GM23338 (cell line): ENCODE data around the gene IL17C. TPM values are rescaled to one million over a fixed set of nuclear protein-coding genes. Genes with fewer than 3 reads are reported as not detected.

ENCODE experiments used
- ATAC-seq: fragments of 200-7000 bp; cut with Tn5 transposase; 3 replicates; pipeline ENCODE4 v1.9.1; 2020
- DNase-seq: peaks from one replicate; pipeline ENCODE4 v3.0.0-alpha.2; 2015; ENCODE audit warnings: low spot score
- H2AFZ ChIP-seq: fragments of 200-600 bp; sonication (generic); 2 replicates; pipeline ENCODE4 v1.8.0; 2016; ENCODE audit warnings: antibody characterized with exemption, mild to moderate bottlenecking, moderate library complexity
- H3F3A ChIP-seq: fragments of 200-600 bp; sonication (generic); replicated peaks from 2 replicates; pipeline ENCODE4 v1.8.0; 2017; ENCODE audit warnings: antibody characterized with exemption, mixed run types, low read depth
- H3K27ac ChIP-seq: fragments of 200-600 bp; sonication (generic); 2 replicates; pipeline ENCODE4 v1.6.1; 2016; ENCODE audit warnings: low read depth
- H3K27me3 ChIP-seq: fragments of 200-600 bp; sonication (generic); 2 replicates; pipeline ENCODE4 v1.8.0; 2016; ENCODE audit warnings: mild to moderate bottlenecking, mixed run types, moderate library complexity; ENCODE audit not compliant: insufficient read depth
- H3K36me3 ChIP-seq: fragments of 200-600 bp; sonication (generic); 2 replicates; pipeline ENCODE4 v1.8.0; 2016; ENCODE audit warnings: mild to moderate bottlenecking; ENCODE audit not compliant: insufficient read depth
- H3K4me1 ChIP-seq: fragments of 200-600 bp; sonication (generic); 2 replicates; pipeline ENCODE4 v1.8.0; 2016; ENCODE audit warnings: mild to moderate bottlenecking, moderate library complexity; ENCODE audit not compliant: insufficient read depth
- H3K4me2 ChIP-seq: fragments of 200-600 bp; sonication (generic); 2 replicates; pipeline ENCODE4 v1.7.1; 2017; ENCODE audit warnings: mixed run types
- H3K4me3 ChIP-seq: fragments of 200-600 bp; sonication (generic); 2 replicates; pipeline ENCODE4 v1.6.1; 2016; ENCODE audit warnings: mixed run types
- H3K79me2 ChIP-seq: fragments of 200-600 bp; sonication (generic); replicated peaks from 2 replicates; pipeline ENCODE4 v1.8.0; 2017; ENCODE audit warnings: mild to moderate bottlenecking; ENCODE audit not compliant: insufficient read depth
- H3K9me2 ChIP-seq: fragments of 200-600 bp; sonication (generic); 2 replicates; pipeline ENCODE4 v1.8.0; 2017; ENCODE audit not compliant: insufficient read depth
- H4K20me1 ChIP-seq: fragments of 200-600 bp; sonication (generic); replicated peaks from 2 replicates; pipeline ENCODE4 v1.8.0; 2017; ENCODE audit warnings: mild to moderate bottlenecking; ENCODE audit not compliant: insufficient read depth
- H3K27ac Mint-ChIP-seq: 2 replicates; pipeline ENCODE4 v1.8.0; 2020; ENCODE audit warnings: inconsistent platforms, mild to moderate bottlenecking, moderate library complexity, mixed read lengths
- H3K27me3 Mint-ChIP-seq: 3 replicates; pipeline ENCODE4 v1.8.0; 2022; ENCODE audit warnings: low read depth, mild to moderate bottlenecking, moderate library complexity, mixed read lengths, inconsistent platforms; ENCODE audit not compliant: insufficient read depth, poor library complexity
- H3K36me3 Mint-ChIP-seq: 3 replicates; pipeline ENCODE4 v1.8.0; 2021; ENCODE audit warnings: low read depth, mild to moderate bottlenecking, inconsistent platforms, moderate library complexity, mixed read lengths
- H3K4me1 Mint-ChIP-seq: 3 replicates; pipeline ENCODE4 v1.8.0; 2020; ENCODE audit warnings: mild to moderate bottlenecking, inconsistent platforms, mixed read lengths
- H3K4me3 Mint-ChIP-seq: 3 replicates; pipeline ENCODE4 v1.8.0; 2021; ENCODE audit warnings: moderate library complexity, mild to moderate bottlenecking, inconsistent platforms, mixed read lengths
- H3K9me3 Mint-ChIP-seq: 3 replicates; pipeline ENCODE4 v1.8.0; 2020; ENCODE audit warnings: moderate library complexity, mild to moderate bottlenecking, inconsistent platforms, mixed read lengths
- CTCF ChIP-seq, 2 experiments: fragments of 200-600 bp in 1 of 2; sonication (generic) in 1 of 2; conservative IDR thresholded peaks; 2 replicates each; pipeline versions ENCODE4 v1.5.1 to v1.6.1; 2016 to 2017; ENCODE audit warnings: antibody characterized with exemption in 2 of 2, low read depth in 2 of 2, mild to moderate bottlenecking in 2 of 2, moderate library complexity in 1 of 2
- EZH2 ChIP-seq: fragments of 200-600 bp; sonication (generic); IDR thresholded peaks from one replicate; pipeline ENCODE4 v1.8.0; 2017; ENCODE audit warnings: antibody characterized with exemption, mild to moderate bottlenecking, low read depth; ENCODE audit not compliant: unreplicated experiment
- STAT1 ChIP-seq: IDR thresholded peaks from one replicate; pipeline ENCODE4 v1.6.1; 2016; ENCODE audit warnings: antibody characterized with exemption; ENCODE audit not compliant: unreplicated experiment
- polyA plus RNA-seq: library from polyadenylated mRNA; unstranded; fragments of >200 nt; fragmentation: Nextera tagmentation; extraction: Ambion mirVana; gene quantifications from 2 replicates; pipeline ENCODE4 v1.2.1, GENCODE V29; 2016
- total RNA-seq: library from RNA; depleted of rRNA; stranded (reverse); fragments of >200 nt; shearing (Covaris generic); gene quantifications from 2 replicates; pipeline ENCODE4 v1.2.3, GENCODE V29; 2014
- TF ChIP-seq, protein P1 (sequence below): IDR thresholded peaks from one replicate; pipeline ENCODE4 v1.6.1; 2018; ENCODE audit warnings: antibody characterized with exemption; ENCODE audit not compliant: unreplicated experiment

The IL17C gene
- total and polyA plus RNA-seq, 2 experiments from 2014 or later = 2.7 to 3.9 TPM

GRCh38 chr16:88633684-88634140 is 4.7 kb upstream of the IL17C start:
- Histone ChIP-seq H3K27ac (no peak overlapping the region), H3K27me3 (no peaks in the 10 kb centered on the region; the same call in 1 of the 2 replicates), H3K36me3 (peaks cover 13% of the 10 kb centered on the region; the same call in 1 of the 2 replicates), H2AFZ (no peak overlapping the region), H4K20me1 (no peaks in the 10 kb centered on the region), H3F3A (0 out of 2 replicates have a peak, but pooled peaks cover 16% of the 10 kb centered on the region), H3K4me3 (peak overlapping the region; percentile 89), H3K79me2 (no peaks in the 10 kb centered on the region), H3K4me2 (peak overlapping the region; percentile 91), H3K4me1 (peaks cover 21% of the 10 kb centered on the region), H3K9me2 (no peaks in the 10 kb centered on the region)
- Mint-ChIP-seq H3K27ac (no peak overlapping the region), H3K27me3 (peaks cover 22% of the 10 kb centered on the region), H3K9me3 (no peaks in the 10 kb centered on the region), H3K36me3 (peaks cover 26% of the 10 kb centered on the region; the same call in 2 of the 3 replicates), H3K4me1 (peaks cover 36% of the 10 kb centered on the region), H3K4me3 (peak overlapping the region; percentile 71; the same call in 2 of the 3 replicates)
- ATAC-seq = peak; percentile 51
- TF ChIP-seq CTCF (conservative IDR thresholded peaks at IDR 0.05; ENCODE audit: low read depth in 2 of 2) = peak; percentile 53 to 81; a peak in 3 of 4 replicates
- TF ChIP-seq, protein P1, sequence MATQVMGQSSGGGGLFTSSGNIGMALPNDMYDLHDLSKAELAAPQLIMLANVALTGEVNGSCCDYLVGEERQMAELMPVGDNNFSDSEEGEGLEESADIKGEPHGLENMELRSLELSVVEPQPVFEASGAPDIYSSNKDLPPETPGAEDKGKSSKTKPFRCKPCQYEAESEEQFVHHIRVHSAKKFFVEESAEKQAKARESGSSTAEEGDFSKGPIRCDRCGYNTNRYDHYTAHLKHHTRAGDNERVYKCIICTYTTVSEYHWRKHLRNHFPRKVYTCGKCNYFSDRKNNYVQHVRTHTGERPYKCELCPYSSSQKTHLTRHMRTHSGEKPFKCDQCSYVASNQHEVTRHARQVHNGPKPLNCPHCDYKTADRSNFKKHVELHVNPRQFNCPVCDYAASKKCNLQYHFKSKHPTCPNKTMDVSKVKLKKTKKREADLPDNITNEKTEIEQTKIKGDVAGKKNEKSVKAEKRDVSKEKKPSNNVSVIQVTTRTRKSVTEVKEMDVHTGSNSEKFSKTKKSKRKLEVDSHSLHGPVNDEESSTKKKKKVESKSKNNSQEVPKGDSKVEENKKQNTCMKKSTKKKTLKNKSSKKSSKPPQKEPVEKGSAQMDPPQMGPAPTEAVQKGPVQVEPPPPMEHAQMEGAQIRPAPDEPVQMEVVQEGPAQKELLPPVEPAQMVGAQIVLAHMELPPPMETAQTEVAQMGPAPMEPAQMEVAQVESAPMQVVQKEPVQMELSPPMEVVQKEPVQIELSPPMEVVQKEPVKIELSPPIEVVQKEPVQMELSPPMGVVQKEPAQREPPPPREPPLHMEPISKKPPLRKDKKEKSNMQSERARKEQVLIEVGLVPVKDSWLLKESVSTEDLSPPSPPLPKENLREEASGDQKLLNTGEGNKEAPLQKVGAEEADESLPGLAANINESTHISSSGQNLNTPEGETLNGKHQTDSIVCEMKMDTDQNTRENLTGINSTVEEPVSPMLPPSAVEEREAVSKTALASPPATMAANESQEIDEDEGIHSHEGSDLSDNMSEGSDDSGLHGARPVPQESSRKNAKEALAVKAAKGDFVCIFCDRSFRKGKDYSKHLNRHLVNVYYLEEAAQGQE = no peak
- DNase-seq = peak; percentile 86

- ATAC-seq (peak; percentile 64), DNase-seq (peak; percentile 90)
- Histone ChIP-seq H3K4me3 (peak overlapping the region; percentile 89), H3K4me1 (peaks cover 25% of the 10 kb centered on the region), H4K20me1 (no peaks in the 10 kb centered on the region), H2AFZ (peak overlapping the region; percentile 78), H3K9me2 (no peaks in the 10 kb centered on the region), H3F3A (0 out of 2 replicates have a peak, but pooled peaks cover 19% of the 10 kb centered on the region), H3K27ac (0 out of 2 replicates have a peak overlapping the region, but pooled peaks have one; percentile 66), H3K4me2 (peak overlapping the region; percentile 91), H3K27me3 (no peaks in the 10 kb centered on the region; the same call in 1 of the 2 replicates), H3K79me2 (no peaks in the 10 kb centered on the region), H3K36me3 (peaks cover 8% of the 10 kb centered on the region; the same call in 1 of the 2 replicates)
- H3K4me3 Mint-ChIP-seq = peak overlapping the region; percentile 71
- peaks cover 19% of the 10 kb centered on the region for H3K27me3 Mint-ChIP-seq
- peaks cover 19% of the 10 kb centered on the region; the same call in 2 of the 3 replicates for H3K36me3 Mint-ChIP-seq
- H3K4me1 Mint-ChIP-seq = peaks cover 37% of the 10 kb centered on the region
- no peaks in the 10 kb centered on the region for H3K9me3 Mint-ChIP-seq
- TF ChIP-seq, protein P1 = no peak
- TF ChIP-seq EZH2 (no peak), STAT1 (no peak), CTCF (conservative IDR thresholded peaks at IDR 0.05; ENCODE audit: low read depth in 2 of 2) (no peak)
- H3K27ac Mint-ChIP-seq = no peak overlapping the region
Measured at GRCh38 chr16:88634141-88634993, 4.0 kb upstream of the IL17C start.
